ENCODE results near the gene RAB3D. TPM values are rescaled to one million over a fixed set of nuclear protein-coding genes. Genes with fewer than 3 reads are reported as not detected.
A peak's percentile ranks its signal among the peaks of the same experiment; 100 is the strongest.

The RAB3D gene
- total and polyA plus RNA-seq, 5 experiments from 2014 or later: 0.80 to 4.9 (median 1.4) TPM

GRCh38 chr19:11377756-11378155 lies 38.3 kb upstream of the RAB3D start:
- Mint-ChIP-seq H3K36me3 (peaks cover 3 to 4% (median 4%) of the 10 kb centered on the region in 3 donors), H3K9me3 (no peaks in the 10 kb centered on the region), H3K27ac (peak overlapping the region in 2 of 10 donors; percentile 16 to 86), H3K4me3 (peak overlapping the region in 4 of 10 donors; percentile 18 to 38 (median 26)), H3K27me3 (peaks cover 2 to 14% (median 6%) of the 10 kb centered on the region in 5 donors), H3K4me1 (peaks cover 28 to 51% (median 49%) of the 10 kb centered on the region in 4 donors)
- ATAC-seq: no peak
- no peak for DNase-seq
- POLR2A ChIA-PET: interaction anchor here (1.4 kb wide), 1 partner anchor 9 kb away, joined by 5 read pairs; no protein-coding TSS in a partner anchor

GRCh38 chr19:11377237-11377636 lies 37.8 kb upstream of the RAB3D start:
- Mint-ChIP-seq H3K9me3 (no peaks in the 10 kb centered on the region), H3K4me1 (peaks cover 27 to 49% (median 46%) of the 10 kb centered on the region in 4 donors), H3K36me3 (peaks cover 3 to 4% (median 4%) of the 10 kb centered on the region in 3 donors), H3K4me3 (peak overlapping the region in 8 of 10 donors; percentile 35 to 68 (median 50)), H3K27ac (peak overlapping the region in 8 of 10 donors; percentile 21 to 87 (median 66)), H3K27me3 (peaks cover 2 to 12% (median 4%) of the 10 kb centered on the region in 5 donors)
- ATAC-seq (no peak), DNase-seq (no peak)
- POLR2A ChIA-PET: interaction anchor here (1.1 to 3.6 kb wide), 3 partner anchors 10 to 43 kb away, joined by 4 to 40 read pairs (median 5); partner anchors contain the start of genes CCDC159 and TMEM205

- Mint-ChIP-seq H3K27me3 (no peaks in the 10 kb centered on the region), H3K27ac (no peak overlapping the region), H3K9me3 (no peaks in the 10 kb centered on the region), H3K4me3 (no peak overlapping the region), H3K36me3 (peaks cover 4 to 12% (median 10%) of the 10 kb centered on the region in 3 donors), H3K4me1 (peaks cover 25 to 36% (median 29%) of the 10 kb centered on the region in 4 donors)
- peak; percentile 52 to 62 for ATAC-seq
- peak; percentile 58 to 91 (median 76) for DNase-seq
- POLR2A ChIA-PET: interaction anchor here (0.5 to 3.6 kb wide), 29 partner anchors 8 to 1780 kb away, joined by 3 to 40 read pairs (median 4); partner anchors contain the start of genes CCDC159, ECSIT, ELOF1 and EPOR
Measured at GRCh38 chr19:11375143-11375948, 35.9 kb upstream of the RAB3D start.

- POLR2A ChIA-PET: interaction anchor here (0.5 to 3.6 kb wide), 31 partner anchors 9 to 815 kb away, joined by 3 to 40 read pairs (median 4); partner anchors contain the start of genes CCDC159, ECSIT, ELOF1 and EPOR
Measured at GRCh38 chr19:11374433-11375142, 35.1 kb upstream of the RAB3D start, which contains the start of gene SWSAP1. SWSAP1 (plus strand) TSS chr19:11374666; CDS start chr19:11374681, 15 bp downstream.

GRCh38 chr19:11373885-11374432 lies 34.5 kb upstream of the RAB3D start:
- Mint-ChIP-seq H3K36me3 (peaks cover 4 to 21% (median 17%) of the 10 kb centered on the region in 3 donors), H3K4me1 (peaks cover 20 to 30% (median 23%) of the 10 kb centered on the region in 4 donors), H3K27me3 (no peaks in the 10 kb centered on the region), H3K9me3 (no peaks in the 10 kb centered on the region), H3K27ac (no peak overlapping the region), H3K4me3 (no peak overlapping the region)
- POLR2A ChIA-PET: interaction anchor here (0.8 to 3.6 kb wide), 17 partner anchors 9 to 288 kb away, joined by 3 to 40 read pairs (median 7); partner anchors contain the start of genes CCDC159, ECSIT, ELOF1 and EPOR
- DNase-seq: no peak
- ATAC-seq: no peak

More at GRCh38 chr19:11374433-11375142, 35.1 kb upstream of the RAB3D start, which contains the start of gene SWSAP1:
- Mint-ChIP-seq H3K9me3 (no peaks in the 10 kb centered on the region), H3K36me3 (peaks cover 4 to 14% (median 13%) of the 10 kb centered on the region in 3 donors), H3K4me1 (peaks cover 20 to 30% (median 23%) of the 10 kb centered on the region in 4 donors), H3K27ac (no peak within 1 kb of the TSS), H3K4me3 (peak within 1 kb of the TSS in 5 of 10 donors; percentile 41 to 71 (median 55)), H3K27me3 (no peaks in the 10 kb centered on the region)
- DNase-seq: peak; percentile 91 to 99 (median 97)
- ATAC-seq: peak; percentile 89 to 90

GRCh38 chr19:11373166-11373884 lies 33.9 kb upstream of the RAB3D start:
- ATAC-seq (no peak), DNase-seq (no peak)
- peaks cover 20 to 25% (median 22%) of the 10 kb centered on the region in 4 donors for H3K4me1 Mint-ChIP-seq
- POLR2A ChIA-PET: interaction anchor here (1.5 to 3.6 kb wide), 5 partner anchors 10 to 186 kb away, joined by 8 to 40 read pairs (median 15); partner anchors contain the start of genes CCDC159, ELOF1, EPOR and ODAD3
- H3K36me3 Mint-ChIP-seq: peaks cover 4 to 27% (median 17%) of the 10 kb centered on the region in 3 donors
- H3K27ac Mint-ChIP-seq: peak overlapping the region in 4 of 10 donors; percentile 0 to 39 (median 18)
- H3K27me3 Mint-ChIP-seq: no peaks in the 10 kb centered on the region
- H3K4me3 Mint-ChIP-seq: peak overlapping the region in 7 of 10 donors; percentile 30 to 71 (median 55)
- no peaks in the 10 kb centered on the region for H3K9me3 Mint-ChIP-seq

GRCh38 chr19:11370744-11371143 lies 31.3 kb upstream of the RAB3D start:
- Mint-ChIP-seq H3K4me1 (peaks cover 4 to 14% (median 5%) of the 10 kb centered on the region in 4 donors), H3K36me3 (peaks cover 0 to 44% (median 13%) of the 10 kb centered on the region in 3 donors), H3K9me3 (no peaks in the 10 kb centered on the region), H3K27me3 (no peaks in the 10 kb centered on the region), H3K4me3 (no peak overlapping the region), H3K27ac (peak overlapping the region in 1 of 10 donors; percentile 67)
- no peak for ATAC-seq
- POLR2A ChIA-PET: interaction anchor here (0.6 to 1.1 kb wide), 2 partner anchors 38 to 245 kb away, joined by 3 to 7 read pairs; no protein-coding TSS in a partner anchor
- DNase-seq: no peak

- POLR2A ChIA-PET: no interaction called here
- Mint-ChIP-seq H3K27ac (no peak overlapping the region), H3K4me3 (no peak overlapping the region), H3K27me3 (no peaks in the 10 kb centered on the region), H3K4me1 (peaks cover 0 to 6% (median 1%) of the 10 kb centered on the region in 4 donors), H3K36me3 (peaks cover 0 to 53% (median 13%) of the 10 kb centered on the region in 3 donors), H3K9me3 (no peaks in the 10 kb centered on the region)
- DNase-seq (no peak), ATAC-seq (no peak)
Measured at GRCh38 chr19:11367528-11367927, 28.1 kb upstream of the RAB3D start.

GRCh38 chr19:11365557-11366117 lies 26.2 kb upstream of the RAB3D start:
- DNase-seq: no peak
- no peaks in the 10 kb centered on the region for H3K9me3 Mint-ChIP-seq
- H3K4me1 Mint-ChIP-seq: peaks cover 0 to under 1% (median under 1%) of the 10 kb centered on the region in 4 donors
- H3K27ac Mint-ChIP-seq: no peak overlapping the region
- POLR2A ChIA-PET: no interaction called here
- no peaks in the 10 kb centered on the region for H3K27me3 Mint-ChIP-seq
- H3K4me3 Mint-ChIP-seq: no peak overlapping the region
- peaks cover 0 to 46% (median 6%) of the 10 kb centered on the region in 3 donors for H3K36me3 Mint-ChIP-seq
- ATAC-seq: no peak

- Mint-ChIP-seq H3K4me3 (no peak overlapping the region), H3K27me3 (no peaks in the 10 kb centered on the region), H3K36me3 (peaks cover 0 to 42% (median 5%) of the 10 kb centered on the region in 3 donors), H3K4me1 (no peaks in the 10 kb centered on the region), H3K27ac (peak overlapping the region in 1 of 10 donors; percentile 34), H3K9me3 (no peaks in the 10 kb centered on the region)
- ATAC-seq (no peak), DNase-seq (no peak)
- POLR2A ChIA-PET: interaction anchor here (0.6 kb wide), 1 partner anchor 639 kb away, joined by 3 read pairs; no protein-coding TSS in a partner anchor
Measured at GRCh38 chr19:11364935-11365334, 25.5 kb upstream of the RAB3D start.
